HepG2 (cell line): ENCODE data around the gene ERF. TPM values are rescaled to one million over a fixed set of nuclear protein-coding genes. Genes with fewer than 3 reads are reported as not detected.

Source experiments
- ATAC-seq: fragments of 200-7000 bp; cut with Tn5 transposase; 3 replicates; pipeline ENCODE4 v1.9.1; 2020; ENCODE audit warnings: mild to moderate bottlenecking, moderate library complexity
- BruUV-seq: library from RNA; stranded (reverse); fragments of 400-500 nt; replicated peaks from 2 replicates; lab custom pipeline; 2021; lab: Mats Ljungman, UMichigan
- CTCF ChIA-PET: fragments of 300-600 bp; formaldehyde crosslinking; extraction: SDS; loops from one replicate; lab custom pipeline; 2021; ENCODE audit warnings: low total read pairs, inconsistent platforms, low intra/inter-chr PET ratio; lab: Yijun Ruan, JAX
- POLR2A ChIA-PET: fragments of 350-600 bp; sonication (Branson Sonifier 250); formaldehyde crosslinking; loops from one replicate; lab custom pipeline; 2020; ENCODE audit warnings: antibody characterized with exemption, inconsistent platforms; lab: Yijun Ruan, JAX
- DNase-seq: peaks from one replicate; pipeline ENCODE4 v3.0.0-alpha.2; 2015; ENCODE audit warnings: low spot score
- FAIRE-seq: peaks from 3 replicates; lab custom pipeline; 2011; peaks lifted over from hg19 to GRCh38; lab: Jason Lieb, UNC
- H2AFZ ChIP-seq: one replicate; pipeline ENCODE4 v1.6.1; 2011; ENCODE audit warnings: low read length, inconsistent platforms
- H3K27ac ChIP-seq: fragments of 300-600 bp; 3 replicates; pipeline ENCODE4 v1.8.0; 2011; ENCODE audit warnings: mixed run types, mild to moderate bottlenecking, mixed read lengths, low read length, inconsistent platforms; ENCODE audit not compliant: insufficient read depth; ENCODE audit errors: extremely low read length
- H3K27me3 ChIP-seq, 2 experiments: fragments of 200-600 bp in 1 of 2; 2 replicates in 1 of 2; 3 replicates in 1 of 2; pipeline versions ENCODE4 v1.6.0 to v1.8.0; 2011; ENCODE audit warnings: low read length in 2 of 2, mild to moderate bottlenecking in 2 of 2, moderate library complexity in 2 of 2, inconsistent platforms in 1 of 2; ENCODE audit not compliant: insufficient read depth in 2 of 2, control insufficient read depth in 1 of 2
- H3K36me3 ChIP-seq, 2 experiments: fragments of 200-600 bp in 1 of 2; replicated peaks in 1 of 2; 2 replicates in 1 of 2; 3 replicates in 1 of 2; pipeline versions ENCODE4 v1.5.1 to v1.8.0; 2011; ENCODE audit warnings: low read length in 2 of 2, inconsistent platforms in 1 of 2; ENCODE audit not compliant: insufficient read depth in 2 of 2, control insufficient read depth in 1 of 2
- H3K4me1 ChIP-seq: 2 replicates; pipeline ENCODE4 v1.5.1; 2012; ENCODE audit warnings: low read length, inconsistent platforms; ENCODE audit not compliant: insufficient read depth
- H3K4me2 ChIP-seq: 2 replicates; pipeline ENCODE4 v1.6.0; 2011; ENCODE audit warnings: low read depth, low read length, inconsistent platforms
- H3K4me3 ChIP-seq, 3 experiments: fragments of 200-600 bp in 1 of 3; sonication (generic), shearing (Covaris generic) in 1 of 3; replicated peaks in 1 of 3; 2 replicates each; pipeline ENCODE4 v1.5.1; 2011 to 2016; ENCODE audit warnings: low read length in 3 of 3, inconsistent platforms in 2 of 3, low read depth in 2 of 3, mild to moderate bottlenecking in 2 of 3, control low read depth in 1 of 3, mixed read lengths in 1 of 3; ENCODE audit not compliant: insufficient read depth in 1 of 3
- H3K79me2 ChIP-seq: one replicate; pipeline ENCODE4 v1.6.1; 2011; ENCODE audit warnings: low read length, inconsistent platforms; ENCODE audit not compliant: insufficient read depth
- H3K9ac ChIP-seq: 2 replicates; pipeline ENCODE4 v1.6.0; 2011; ENCODE audit warnings: mild to moderate bottlenecking, low read depth, low read length, inconsistent platforms; ENCODE audit not compliant: insufficient read depth
- H3K9me3 ChIP-seq: 2 replicates; pipeline ENCODE4 v1.5.1; 2012; ENCODE audit warnings: mild to moderate bottlenecking, low read length
- H4K20me1 ChIP-seq: 2 replicates; pipeline ENCODE4 v1.6.0; 2011; ENCODE audit warnings: inconsistent platforms, mild to moderate bottlenecking, low read length, moderate library complexity; ENCODE audit not compliant: insufficient read depth
- ARNT ChIP-seq: fragments of 450-650 bp; IDR thresholded peaks from 2 replicates; pipeline ENCODE4 v1.6.1; 2017
- BHLHE40 ChIP-seq: IDR thresholded peaks from 2 replicates; pipeline ENCODE4 v1.6.1; 2011; ENCODE audit warnings: low read length, improper control_type of control experiment
- CCDC6 ChIP-seq: sonication (generic); formaldehyde crosslinking; IDR thresholded peaks from 2 replicates; pipeline ENCODE4 v1.8.1; 2022; ENCODE audit warnings: mild to moderate bottlenecking, missing genetic modification reagents, moderate library complexity
- HOXA9 ChIP-seq: sonication (generic); formaldehyde crosslinking; IDR thresholded peaks from 2 replicates; pipeline ENCODE4 v1.8.1; 2022; ENCODE audit warnings: missing genetic modification reagents, mild to moderate bottlenecking, moderate library complexity, borderline replicate concordance
- KLF6 ChIP-seq: IDR thresholded peaks from 2 replicates; pipeline ENCODE4 v1.8.0; 2016; ENCODE audit warnings: missing biosample characterization, missing genetic modification reagents
- NKX3-1 ChIP-seq: sonication (generic); formaldehyde crosslinking; IDR thresholded peaks from 2 replicates; pipeline ENCODE4 v1.5.0; 2020; ENCODE audit warnings: missing genetic modification reagents
- PCBP1 ChIP-seq: fragments of 200-400 bp; formaldehyde crosslinking; IDR thresholded peaks from 2 replicates; pipeline ENCODE4 v1.6.1; 2017; ENCODE audit warnings: mild to moderate bottlenecking, low read depth, low read length, borderline replicate concordance
- PHF21A ChIP-seq: sonication (generic); formaldehyde crosslinking; IDR thresholded peaks from 2 replicates; pipeline ENCODE4 v1.5.0; 2020; ENCODE audit warnings: mild to moderate bottlenecking, missing genetic modification reagents
- SMARCE1 ChIP-seq: fragments of 450-650 bp; IDR thresholded peaks from 2 replicates; pipeline ENCODE4 v1.6.1; 2017; ENCODE audit warnings: borderline replicate concordance
- ZFP91 ChIP-seq: sonication (generic); formaldehyde crosslinking; IDR thresholded peaks from 2 replicates; pipeline ENCODE4 v1.9.0; 2022; ENCODE audit warnings: missing genetic modification reagents, mild to moderate bottlenecking, borderline replicate concordance
- ZNF234 ChIP-seq: sonication (generic); formaldehyde crosslinking; conservative IDR thresholded peaks from 2 replicates; pipeline ENCODE4 v1.5.1; 2020; ENCODE audit warnings: mild to moderate bottlenecking, missing genetic modification reagents
- ZNF33A ChIP-seq: sonication (generic); formaldehyde crosslinking; IDR thresholded peaks from 2 replicates; pipeline ENCODE4 v1.5.1; 2020; ENCODE audit warnings: missing genetic modification reagents, mild to moderate bottlenecking, moderate library complexity, borderline replicate concordance
- ZNF749 ChIP-seq: sonication (generic); formaldehyde crosslinking; IDR thresholded peaks from 2 replicates; pipeline ENCODE4 v1.8.0; 2022; ENCODE audit warnings: mild to moderate bottlenecking, missing genetic modification reagents, moderate library complexity, borderline replicate concordance
- ZNF790 ChIP-seq: sonication (generic); formaldehyde crosslinking; IDR thresholded peaks from 2 replicates; pipeline ENCODE4 v1.8.0; 2022; ENCODE audit warnings: missing genetic modification reagents, mild to moderate bottlenecking, borderline replicate concordance
- ZNF878 ChIP-seq: sonication (generic); formaldehyde crosslinking; IDR thresholded peaks from 2 replicates; pipeline ENCODE4 v1.8.1; 2023; ENCODE audit warnings: mild to moderate bottlenecking, missing genetic modification reagents, moderate library complexity
- WGBS: methylation state at CpG from one replicate; pipeline ENCODE4 v1.1.6; 2017; ENCODE audit warnings: low lambda C conversion rate; 5-methylcytosine and 5-hydroxymethylcytosine counted together
- in situ Hi-C: cut with HindIII; loops from 2 replicates; pipeline ENCODE4 v1.10.0; 2017; ENCODE audit warnings: low pct_unique_long_range_greater_than_20kb; ENCODE audit not compliant: extremely low pct_ligation_motif_present
- intact Hi-C: fragments of 100-400 bp; cut with micrococcal nuclease; formaldehyde crosslinking; loops from one replicate; pipeline ENCODE4 v1.10.0; 2022; ENCODE audit not compliant: unreplicated experiment
- polyA plus RNA-seq, 8 experiments: library from polyadenylated mRNA; depleted of rRNA in 3 of 8; stranded (reverse) in 7 of 8; unstranded in 1 of 8; fragments of >200 nt; fragmentation: Illumina TruSeq in 4 of 8; extraction: Trizol in 4 of 8; gene quantifications; 2 replicates each; pipeline versions ENCODE4 v1.2.1 to v1.2.3, GENCODE V29; 2011 to 2016; ENCODE audit warnings: low read depth in 4 of 8, missing spikeins in 1 of 8, mixed read lengths in 1 of 8; ENCODE audit not compliant: insufficient read depth in 1 of 8
- total RNA-seq, 5 experiments: library from RNA; depleted of rRNA; stranded (reverse); fragments of >200 nt; fragmentation: Illumina TruSeq; extraction: Trizol; gene quantifications; 2 replicates each; pipeline ENCODE4 v1.2.3, GENCODE V29; 2016; ENCODE audit warnings: low read depth in 1 of 5

The ERF gene
- total and polyA plus RNA-seq, 2 of the 13 experiments (the other 11 are each of a cell fraction or from before 2014, with no cell fraction given) = 67.1 to 69.9 TPM

- ChIA-PET CTCF (interaction anchor here (1.8 to 1.9 kb wide), 2 partner anchors 10 to 35 kb away, joined by 5 to 7 read pairs; no protein-coding TSS in a partner anchor), POLR2A (interaction anchor here (0.8 to 7.4 kb wide), 6 partner anchors 11 to 60 kb away, joined by 3 to 117 read pairs (median 20); partner anchors contain the start of genes CIC, ERF, GSK3A and ZNF526)
- H4K20me1 ChIP-seq = peaks cover 11% of the 10 kb centered on the region; the same call in 1 of the 2 replicates
- no peak; the same call in 2 of the 3 replicates for ATAC-seq
- under 1% methylated on average over 16 of the region's 20 CpGs for WGBS
- peak overlapping the region; percentile 86 for H3K4me2 ChIP-seq
- H3K27ac ChIP-seq = peak overlapping the region; percentile 72
- no peak for DNase-seq
- no peaks in the 10 kb centered on the region; a peak in 1 of 5 replicates for H3K27me3 ChIP-seq
- no peak overlapping the region for H2AFZ ChIP-seq
- H3K4me1 ChIP-seq = peaks cover 63% of the 10 kb centered on the region
- in situ Hi-C loops (no loop called here), intact Hi-C loops (loop anchor here (1.0 kb wide), 1 partner anchor 11 kb away; the partner anchor contains the start of gene CIC)
- peaks cover 24% of the 10 kb centered on the region for H3K79me2 ChIP-seq
- H3K9ac ChIP-seq = peak overlapping the region; percentile 73
- no TSS peak for BruUV-seq
- TF ChIP-seq CCDC6 (CRISPR knock-in tag) (no peak), ZNF749 (0 out of 2 replicates have a peak, but pooled peaks have one; percentile 7), HOXA9 (CRISPR knock-in tag) (0 out of 2 replicates have a peak, but pooled peaks have one; percentile 9), PCBP1 (0 out of 2 replicates have a peak, but pooled peaks have one; percentile 13)
- no peak for FAIRE-seq
- H3K4me3 ChIP-seq = peak overlapping the region; percentile 70 to 83 (median 73)
- H3K36me3 ChIP-seq = no peaks in the 10 kb centered on the region; a peak in 1 of 5 replicates
- no peaks in the 10 kb centered on the region for H3K9me3 ChIP-seq
These were observed 25.9 kb upstream of the ERF start for GRCh38 chr19:42280815-42281145.

- DNase-seq (peak; percentile 79), FAIRE-seq (peak; percentile 49), ATAC-seq (peak; percentile 72)
- Histone ChIP-seq H3K9me3 (no peaks in the 10 kb centered on the region), H3K4me2 (peak overlapping the region; percentile 86), H3K4me1 (peaks cover 57% of the 10 kb centered on the region), H4K20me1 (peaks cover 7% of the 10 kb centered on the region; the same call in 1 of the 2 replicates), H3K36me3 (no peaks in the 10 kb centered on the region; a peak in 1 of 5 replicates), H2AFZ (no peak overlapping the region), H3K4me3 (peak overlapping the region; percentile 70 to 83 (median 73)), H3K9ac (peak overlapping the region; percentile 73), H3K27ac (peak overlapping the region; percentile 72), H3K79me2 (peaks cover 18% of the 10 kb centered on the region), H3K27me3 (no peaks in the 10 kb centered on the region; a peak in 1 of 5 replicates)
- in situ Hi-C loops = no loop called here
- POLR2A ChIA-PET = interaction anchor here (1.4 to 7.4 kb wide), 5 partner anchors 10 to 35 kb away, joined by 3 to 117 read pairs (median 25); partner anchors contain the start of genes CIC and GSK3A
- 0% methylated on average over 3 of the region's 89 CpGs for WGBS
- CTCF ChIA-PET = interaction anchor here (1.0 to 1.9 kb wide), 4 partner anchors 9 to 35 kb away, joined by 3 to 7 read pairs (median 6); no protein-coding TSS in a partner anchor
- BruUV-seq = TSS peak; percentile 67
- intact Hi-C loops = loop anchor here (2.0 kb wide), 1 partner anchor 59 kb away; the partner anchor contains the start of gene ZNF526
- TF ChIP-seq KLF6 (no peak), NKX3-1 (0 out of 2 replicates have a peak, but pooled peaks have one; percentile 36), ZNF234 (CRISPR knock-in tag) (no peak), SMARCE1 (no peak), BHLHE40 (peak; percentile 8; the same call in 1 of the 2 replicates), ARNT (no peak), ZNF33A (CRISPR knock-in tag) (peak; percentile 55; the same call in 1 of the 2 replicates), ZNF878 (CRISPR knock-in tag) (no peak), ZNF790 (CRISPR knock-in tag) (no peak), PHF21A (peak; percentile 86), ZFP91 (peak; percentile 84)
These were observed 25.2 kb upstream of the ERF start for GRCh38 chr19:42279902-42280814.
